K562 (cell line): ENCODE results near the gene CLIC3. TPM values are rescaled to one million over a fixed set of nuclear protein-coding genes. Genes with fewer than 3 reads are reported as not detected.

Experiments used
- ARNT ChIP-seq, 2 experiments: fragments of 450-650 bp; IDR thresholded peaks; 2 replicates each; pipeline ENCODE4 v1.6.1; 2016; ENCODE audit warnings: mild to moderate bottlenecking in 1 of 2
- BRD4 ChIP-seq: fragments of 200-600 bp; sonication (generic); IDR thresholded peaks from 2 replicates; pipeline ENCODE4 v1.6.1; 2017; ENCODE audit warnings: inconsistent platforms
- CCAR2 ChIP-seq: fragments of 200-400 bp; formaldehyde crosslinking; IDR thresholded peaks from 2 replicates; pipeline ENCODE4 v1.6.1; 2017; ENCODE audit warnings: mild to moderate bottlenecking, low read depth, low read length
- CHAMP1 ChIP-seq: fragments of 450-650 bp; IDR thresholded peaks from 2 replicates; pipeline ENCODE4 v1.6.1; 2016; ENCODE audit warnings: mild to moderate bottlenecking
- HDAC2 ChIP-seq: fragments of 450-650 bp; IDR thresholded peaks from 2 replicates; pipeline ENCODE4 v1.6.1; 2016; ENCODE audit warnings: mild to moderate bottlenecking
- HNRNPLL ChIP-seq: fragments of 200-400 bp; formaldehyde crosslinking; IDR thresholded peaks from 2 replicates; pipeline ENCODE4 v1.6.1; 2017; ENCODE audit warnings: low read length, low read depth, mild to moderate bottlenecking; ENCODE audit not compliant: poor library complexity, severe bottlenecking
- HOMEZ ChIP-seq: fragments of 250-450 bp; sonication (Bioruptor Pico); IDR thresholded peaks from 2 replicates; pipeline ENCODE4 v1.4.0; 2020; ENCODE audit warnings: mild to moderate bottlenecking, moderate library complexity
- MAZ ChIP-seq, 2 experiments: fragments of 450-650 bp in 1 of 2; sonication (generic) in 1 of 2; formaldehyde crosslinking; IDR thresholded peaks in 1 of 2; conservative IDR thresholded peaks in 1 of 2; 2 replicates each; pipeline versions ENCODE4 v1.4.0 to v1.5.0; 2020; ENCODE audit warnings: mild to moderate bottlenecking in 1 of 2, missing genetic modification reagents in 1 of 2
- RB1 ChIP-seq: fragments of 450-650 bp; IDR thresholded peaks from 2 replicates; pipeline ENCODE4 v1.6.1; 2017; ENCODE audit warnings: low read depth, mild to moderate bottlenecking
- SAFB ChIP-seq: fragments of 200-400 bp; formaldehyde crosslinking; IDR thresholded peaks from 2 replicates; pipeline ENCODE4 v1.6.1; 2017; ENCODE audit warnings: low read depth, low read length, borderline replicate concordance
- STAT5B ChIP-seq: fragments of 250-450 bp; sonication (Bioruptor Pico); IDR thresholded peaks from 2 replicates; pipeline ENCODE4 v1.8.0; 2021; ENCODE audit warnings: mild to moderate bottlenecking, inconsistent platforms
- TAL1 ChIP-seq: fragments of 450-650 bp; IDR thresholded peaks from 2 replicates; pipeline ENCODE4 v1.6.1; 2016; ENCODE audit warnings: mild to moderate bottlenecking
- ZBTB33 ChIP-seq: sonication (generic); formaldehyde crosslinking; IDR thresholded peaks from 2 replicates; pipeline ENCODE4 v1.8.1; 2023; ENCODE audit warnings: mild to moderate bottlenecking, missing genetic modification reagents
- ZBTB7A ChIP-seq: IDR thresholded peaks from 2 replicates; pipeline ENCODE4 v1.6.1; 2011; ENCODE audit warnings: low read depth, mild to moderate bottlenecking, low read length, moderate library complexity, borderline replicate concordance; ENCODE audit not compliant: control insufficient read depth
- ZBTB9 ChIP-seq: fragments of 450-650 bp; formaldehyde crosslinking; IDR thresholded peaks from 2 replicates; pipeline ENCODE4 v1.4.0; 2020; ENCODE audit warnings: mild to moderate bottlenecking, moderate library complexity
- ZEB2 ChIP-seq: fragments of 450-650 bp; IDR thresholded peaks from 2 replicates; pipeline ENCODE4 v1.6.1; 2016
- ZFX ChIP-seq: sonication (generic); formaldehyde crosslinking; IDR thresholded peaks from 2 replicates; pipeline ENCODE4 v1.8.0; 2022; ENCODE audit warnings: mild to moderate bottlenecking, missing genetic modification reagents, moderate library complexity
- polyA plus RNA-seq, 8 experiments: library from polyadenylated mRNA; depleted of rRNA in 4 of 8; stranded (reverse) in 5 of 8; unstranded in 3 of 8; fragments of >200 nt; fragmentation: Nextera tagmentation in 2 of 8; fragmentation: Illumina TruSeq in 1 of 8; extraction: Ambion mirVana in 2 of 8; extraction: Trizol in 1 of 8; gene quantifications; 2 replicates each; pipeline versions ENCODE4 v1.2.1 to v1.2.3, GENCODE V29; 2011 to 2014; ENCODE audit warnings: inconsistent platforms in 1 of 8, missing spikeins in 1 of 8
- total RNA-seq, 7 experiments: library from RNA; depleted of rRNA in 6 of 7; stranded (reverse); fragments of >200 nt in 6 of 7; fragmentation: Illumina TruSeq in 2 of 7; extraction: Trizol in 2 of 7; gene quantifications; 2 replicates each; pipeline versions ENCODE4 v1.2.1 to v1.2.3, GENCODE V29; 2011 to 2021; ENCODE audit warnings: low replicate concordance in 1 of 7
- TF ChIP-seq, protein P1 (sequence below): fragments of 250-450 bp; sonication (Bioruptor Pico); IDR thresholded peaks from 2 replicates; pipeline ENCODE4 v1.9.0; 2021; ENCODE audit warnings: mild to moderate bottlenecking, inconsistent platforms

The CLIC3 gene
- total and polyA plus RNA-seq, 9 of the 15 experiments (the other 6 are each of a cell fraction or from before 2014, with no cell fraction given), result 0.27 to 0.29 TPM; not detected in 7

DNA sequence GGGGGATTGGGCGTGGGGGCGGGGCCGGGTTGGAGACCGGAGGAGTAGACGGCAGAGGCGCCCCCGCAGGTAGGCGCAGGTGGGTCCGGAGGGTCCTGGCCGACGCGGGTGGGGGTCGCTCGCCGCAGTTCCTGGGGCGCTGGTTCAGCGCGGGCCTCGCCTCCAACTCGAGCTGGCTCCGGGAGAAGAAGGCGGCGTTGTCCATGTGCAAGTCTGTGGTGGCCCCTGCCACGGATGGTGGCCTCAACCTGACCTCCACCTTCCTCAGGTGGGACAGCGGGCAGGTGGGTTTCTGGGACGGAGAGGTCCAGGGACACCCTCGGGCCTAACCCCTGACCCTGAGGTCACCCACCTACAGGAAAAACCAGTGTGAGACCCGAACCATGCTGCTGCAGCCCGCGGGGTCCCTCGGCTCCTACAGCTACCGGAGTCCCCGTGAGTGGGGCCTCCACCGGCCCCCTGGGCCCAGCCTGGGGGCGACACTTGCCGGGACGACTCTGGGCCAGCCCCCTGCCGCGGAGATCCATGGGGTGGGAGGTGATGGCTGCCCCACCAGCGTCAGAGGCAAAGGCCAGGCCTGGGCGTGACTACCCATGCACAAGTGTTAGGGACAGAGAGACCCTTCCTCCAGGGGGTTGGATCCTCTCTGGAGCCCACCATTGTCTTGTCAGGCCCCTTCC is 17.4 kb downstream of the CLIC3 start (continued):
- TF ChIP-seq TAL1 (no peak), ZFX (CRISPR knock-in tag) (peak; percentile 51), ZEB2 (peak; percentile 65), HDAC2 (no peak), SAFB (no peak), RB1 (peak; percentile 17; the same call in 1 of the 2 replicates), CHAMP1 (no peak), ZBTB33 (no peak), MAZ (CRISPR knock-in tag; conservative IDR thresholded peaks at IDR 0.05 in 1 of 2, IDR thresholded peaks at IDR 0.05 in 1 of 2) (peak in 1 of 2 experiments; percentile 63; a peak in 2 of 4 replicates), ZBTB7A (peak; percentile 91; the same call in 1 of the 2 replicates), CCAR2 (no peak), ZBTB9 (CRISPR knock-in tag) (peak; percentile 66; the same call in 1 of the 2 replicates), STAT5B (no peak), HNRNPLL (no peak), HOMEZ (CRISPR knock-in tag) (no peak), ARNT (IDR thresholded peaks at IDR 0.05) (no peak), BRD4 (no peak)
- TF ChIP-seq, protein P1, sequence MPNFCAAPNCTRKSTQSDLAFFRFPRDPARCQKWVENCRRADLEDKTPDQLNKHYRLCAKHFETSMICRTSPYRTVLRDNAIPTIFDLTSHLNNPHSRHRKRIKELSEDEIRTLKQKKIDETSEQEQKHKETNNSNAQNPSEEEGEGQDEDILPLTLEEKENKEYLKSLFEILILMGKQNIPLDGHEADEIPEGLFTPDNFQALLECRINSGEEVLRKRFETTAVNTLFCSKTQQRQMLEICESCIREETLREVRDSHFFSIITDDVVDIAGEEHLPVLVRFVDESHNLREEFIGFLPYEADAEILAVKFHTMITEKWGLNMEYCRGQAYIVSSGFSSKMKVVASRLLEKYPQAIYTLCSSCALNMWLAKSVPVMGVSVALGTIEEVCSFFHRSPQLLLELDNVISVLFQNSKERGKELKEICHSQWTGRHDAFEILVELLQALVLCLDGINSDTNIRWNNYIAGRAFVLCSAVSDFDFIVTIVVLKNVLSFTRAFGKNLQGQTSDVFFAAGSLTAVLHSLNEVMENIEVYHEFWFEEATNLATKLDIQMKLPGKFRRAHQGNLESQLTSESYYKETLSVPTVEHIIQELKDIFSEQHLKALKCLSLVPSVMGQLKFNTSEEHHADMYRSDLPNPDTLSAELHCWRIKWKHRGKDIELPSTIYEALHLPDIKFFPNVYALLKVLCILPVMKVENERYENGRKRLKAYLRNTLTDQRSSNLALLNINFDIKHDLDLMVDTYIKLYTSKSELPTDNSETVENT (CRISPR knock-in tag), result peak; percentile 58; the same call in 1 of the 2 replicates
